SHP77 treated with DMSO at 0.1 percent for 48 hours (cell line): ENCODE data around the gene RBPMS2.
A peak's percentile ranks its signal among the peaks of the same experiment; 100 is the strongest.

Experiments used
- DNase-seq: peaks from one replicate; lab custom pipeline; 2025; lab: John Stamatoyannopoulos, UW

RBPMS2 gene

DNA sequence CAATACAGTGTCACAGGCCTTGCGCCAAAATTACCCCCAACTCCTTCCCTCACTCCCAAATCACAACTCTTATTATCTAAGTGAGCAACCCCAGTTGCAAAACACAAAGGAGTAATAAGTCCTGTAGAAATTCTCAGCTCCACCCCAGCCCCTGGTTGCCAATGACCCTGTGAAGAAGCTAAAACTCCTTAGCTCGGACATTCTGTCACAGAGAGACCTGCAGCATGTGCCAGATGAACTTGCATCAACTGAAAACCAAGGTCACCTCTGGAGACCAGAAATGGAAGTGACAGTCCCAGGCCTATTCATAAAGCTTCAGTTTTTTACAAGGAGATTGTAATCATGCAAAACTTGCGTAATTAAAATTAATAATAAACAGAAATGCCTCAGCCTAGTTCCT, 55.2 kb downstream of the RBPMS2 start:
- DNase-seq = no peak

DNA sequence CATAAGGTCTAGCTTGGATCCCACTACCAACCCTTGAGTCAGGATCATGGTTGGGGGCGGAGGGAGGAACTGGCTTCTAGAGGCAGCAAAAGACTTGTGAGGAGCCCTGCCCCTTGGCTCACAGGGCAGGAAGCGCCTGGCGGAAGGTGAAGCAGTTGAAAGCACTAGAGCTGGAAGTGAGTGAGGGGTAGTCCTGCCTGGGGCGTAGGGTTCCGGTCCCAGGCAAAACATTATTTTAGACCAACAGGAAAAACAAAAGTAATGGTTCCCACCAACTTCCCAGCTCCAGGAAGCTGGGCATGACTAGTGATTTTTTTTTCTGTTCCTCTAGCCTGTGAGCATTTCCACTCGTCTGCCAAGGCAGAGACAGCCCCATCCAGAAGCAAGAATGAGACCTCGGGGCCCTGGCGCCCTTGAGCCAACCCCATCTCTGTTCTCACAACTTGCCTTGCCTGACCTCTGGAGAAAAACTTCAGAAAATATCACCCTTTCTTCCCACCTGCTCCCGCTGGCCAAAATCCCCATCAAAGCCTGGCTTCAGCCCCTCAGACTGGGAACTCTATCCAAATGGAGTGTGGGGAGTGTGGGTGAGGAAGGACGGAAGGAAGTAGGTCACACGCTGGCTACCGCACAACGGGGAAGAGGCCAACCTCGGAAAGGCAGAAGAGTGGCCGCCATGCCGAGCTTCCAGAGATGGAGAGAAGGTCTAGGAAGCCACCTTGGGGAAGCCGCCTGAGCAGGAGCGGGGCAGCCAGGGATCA, 57.5 kb downstream of the RBPMS2 start:
- no peak for DNase-seq

DNA sequence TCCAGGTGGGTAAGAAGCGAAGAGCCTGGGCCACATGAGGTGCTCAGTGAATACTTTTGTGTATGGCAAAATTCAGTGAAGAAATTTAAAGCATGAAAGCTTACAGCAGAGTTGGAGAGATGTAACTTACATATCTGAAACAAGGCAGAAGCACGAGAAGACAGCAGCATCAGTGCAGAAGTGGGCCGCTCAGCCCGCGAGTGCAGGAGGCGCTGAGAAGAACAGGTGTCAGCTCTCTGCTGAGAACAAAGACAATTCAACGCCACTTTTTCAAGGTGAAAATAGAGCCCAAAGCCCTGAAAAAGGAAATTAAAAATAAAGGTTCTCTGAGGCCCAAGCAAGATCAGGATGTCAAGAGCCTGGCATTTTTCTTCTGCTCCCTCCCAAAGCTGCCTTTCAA, 58.3 kb downstream of the RBPMS2 start:
- no peak for DNase-seq

DNA sequence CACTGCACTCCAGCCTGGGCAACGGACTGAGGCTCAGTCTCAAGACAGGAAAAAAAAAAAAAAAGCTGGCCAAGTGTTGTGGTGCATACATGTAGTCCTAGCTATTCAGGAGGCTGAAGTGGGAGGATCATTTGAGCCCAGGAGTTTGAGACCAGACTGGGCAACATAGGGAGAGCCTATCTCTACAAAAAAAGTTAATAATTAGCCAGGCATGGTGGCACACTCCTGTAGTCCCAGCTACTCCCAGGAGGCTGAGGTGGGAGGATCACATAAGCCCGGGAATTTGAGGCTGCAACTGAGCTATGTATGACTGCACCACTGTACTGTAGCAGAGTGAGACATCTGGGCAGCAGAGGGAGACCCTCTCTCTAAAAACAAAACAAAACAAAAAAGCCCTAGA, 58.9 kb downstream of the RBPMS2 start:
- DNase-seq = no peak

DNA sequence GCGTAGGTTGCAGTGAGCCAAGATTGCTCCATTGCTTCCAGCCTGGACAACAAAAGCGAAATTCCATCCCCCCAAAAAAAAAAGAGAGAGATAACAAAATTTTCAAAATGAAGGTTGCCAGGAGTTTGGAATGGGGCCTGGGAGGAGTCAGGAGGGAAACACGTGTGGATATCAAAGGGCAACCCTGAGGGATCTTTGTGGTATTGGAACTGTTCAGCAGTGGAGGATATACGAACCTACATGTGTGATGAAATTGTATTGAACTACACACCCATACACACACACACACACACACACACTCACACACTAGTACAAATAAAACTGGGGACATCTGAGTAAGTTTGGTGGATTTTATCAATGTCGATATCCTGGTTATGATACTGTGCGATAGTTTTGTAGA, 61.8 kb downstream of the RBPMS2 start:
- DNase-seq = no peak

DNA sequence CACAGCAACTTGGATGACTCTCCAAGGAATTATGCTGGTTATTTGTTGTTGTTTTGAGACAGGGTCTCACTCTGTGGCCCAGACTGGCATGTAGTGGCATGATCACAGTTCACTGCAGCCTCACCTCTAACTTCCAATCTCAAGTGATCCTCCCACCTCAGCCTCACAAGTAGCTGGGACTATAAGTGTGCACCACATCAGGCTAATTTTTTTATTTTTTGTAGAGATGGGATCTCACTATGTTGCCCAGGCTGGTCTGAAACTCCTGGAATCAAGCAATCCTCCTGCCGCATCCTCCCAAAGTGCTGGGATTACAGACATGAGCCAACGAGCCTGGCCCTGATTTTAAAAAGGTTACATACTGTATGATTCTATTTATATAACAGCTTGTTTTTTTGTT, 63.0 kb downstream of the RBPMS2 start:
- no peak for DNase-seq

DNA sequence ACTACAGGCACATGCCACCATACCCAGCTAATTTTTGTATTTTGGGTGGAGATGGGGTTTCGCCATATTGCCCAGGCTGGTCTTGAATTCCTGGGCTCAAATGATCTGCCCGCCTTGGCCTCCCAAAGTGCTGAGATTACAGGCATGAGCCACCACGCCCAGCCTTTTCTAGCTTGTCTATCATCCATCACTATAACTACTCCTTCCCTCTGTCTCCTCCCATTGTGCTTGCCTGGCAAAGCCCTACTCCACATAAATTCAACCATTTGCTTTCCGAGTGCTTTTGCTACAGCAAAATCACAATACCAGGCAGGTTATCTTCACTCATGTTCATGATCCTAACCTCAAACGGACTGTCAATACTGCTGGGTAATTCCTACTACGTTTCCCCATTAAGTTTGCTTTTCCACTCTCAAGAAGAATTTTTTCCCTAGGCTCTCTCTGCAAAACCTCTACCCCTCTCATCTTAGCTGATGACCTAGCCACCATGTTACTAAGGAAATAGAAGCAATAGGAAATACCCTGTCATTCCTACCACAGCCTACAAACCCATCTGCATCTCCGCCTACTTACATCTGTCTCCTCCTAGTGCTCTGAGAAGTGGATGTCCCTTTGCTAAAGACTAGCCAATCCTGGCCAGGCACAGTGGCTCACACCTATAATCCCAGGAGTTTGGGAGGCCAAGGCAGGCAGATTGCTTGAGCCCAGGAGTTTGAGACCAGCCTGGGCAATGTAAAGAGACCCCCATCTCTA, 64.5 kb downstream of the RBPMS2 start:
- DNase-seq = no peak

DNA sequence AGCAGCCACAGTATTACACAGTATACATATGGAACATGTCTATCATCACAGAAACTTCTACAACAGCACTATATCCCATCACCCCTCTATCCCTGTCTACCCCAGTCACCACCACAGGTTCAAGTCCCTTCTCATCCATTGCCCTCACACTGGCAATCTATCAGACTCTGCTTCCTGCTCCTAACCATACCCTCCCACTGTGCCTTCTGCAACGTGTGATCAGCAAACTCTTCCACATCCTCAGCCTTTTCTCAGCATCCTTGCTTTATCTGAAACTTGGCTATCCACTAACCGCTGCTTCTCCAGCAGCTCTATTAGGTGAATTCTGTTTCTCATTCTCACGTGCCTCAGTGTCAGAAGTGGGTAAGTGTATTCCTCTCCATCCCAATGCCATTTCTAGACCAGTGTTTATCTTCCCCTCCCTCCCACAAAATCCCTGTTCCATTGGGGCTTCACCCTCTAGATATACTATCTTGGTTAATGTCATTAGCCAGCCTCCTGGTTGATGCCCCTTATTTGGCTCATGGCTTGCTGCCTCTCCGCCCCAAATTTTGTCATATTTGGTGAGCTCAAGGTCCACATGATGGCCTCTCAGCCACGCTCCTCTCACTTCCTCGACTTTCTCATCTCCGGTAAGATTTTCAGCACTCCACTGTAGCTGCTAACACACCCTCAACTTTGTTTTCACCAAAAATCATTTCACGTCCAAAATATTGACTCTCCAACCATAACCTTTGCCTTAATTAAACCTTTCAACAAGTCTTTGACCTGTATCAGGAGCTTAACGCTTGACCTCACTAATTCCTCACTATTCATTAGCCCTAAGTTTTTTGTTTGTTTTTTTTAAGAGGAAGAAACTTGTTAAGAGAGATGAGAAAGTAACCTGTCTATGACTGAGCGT, 69.1 kb downstream of the RBPMS2 start:
- DNase-seq = no peak

DNA sequence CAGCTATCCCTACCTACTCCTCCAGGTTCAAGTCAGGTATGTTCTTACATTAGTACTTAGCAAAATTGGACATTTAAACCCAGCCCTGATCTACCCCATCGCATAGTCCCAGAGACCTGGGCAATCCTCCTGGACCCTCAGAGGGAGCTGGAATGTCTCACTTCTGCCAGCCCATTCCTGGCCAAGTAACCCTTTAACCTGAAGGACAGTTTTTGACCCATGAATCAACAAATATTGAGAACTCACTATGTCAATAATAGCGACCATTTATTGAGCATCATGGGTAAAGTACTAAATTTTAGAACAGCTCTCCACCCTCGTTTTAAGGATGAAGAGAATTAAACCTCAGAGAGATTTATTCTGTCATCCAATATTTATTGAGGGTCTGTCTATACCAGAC, 70.4 kb downstream of the RBPMS2 start:
- DNase-seq = no peak

DNA sequence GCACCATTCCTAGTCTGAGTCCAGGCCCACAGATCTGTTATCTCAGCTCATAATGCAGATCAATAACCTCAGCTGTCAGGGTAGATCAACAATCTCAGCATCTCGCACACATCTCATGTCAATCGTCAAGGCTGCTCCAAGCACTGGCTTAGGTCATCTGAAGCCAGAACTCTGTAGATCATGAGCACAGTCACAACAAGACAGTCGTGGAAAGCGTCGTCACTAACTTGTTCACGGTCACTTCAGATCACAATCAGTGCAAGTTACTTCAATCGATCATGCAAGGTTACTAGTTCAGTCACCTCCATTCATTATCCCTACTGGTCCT, 71.8 kb downstream of the RBPMS2 start:
- no peak for DNase-seq

DNA sequence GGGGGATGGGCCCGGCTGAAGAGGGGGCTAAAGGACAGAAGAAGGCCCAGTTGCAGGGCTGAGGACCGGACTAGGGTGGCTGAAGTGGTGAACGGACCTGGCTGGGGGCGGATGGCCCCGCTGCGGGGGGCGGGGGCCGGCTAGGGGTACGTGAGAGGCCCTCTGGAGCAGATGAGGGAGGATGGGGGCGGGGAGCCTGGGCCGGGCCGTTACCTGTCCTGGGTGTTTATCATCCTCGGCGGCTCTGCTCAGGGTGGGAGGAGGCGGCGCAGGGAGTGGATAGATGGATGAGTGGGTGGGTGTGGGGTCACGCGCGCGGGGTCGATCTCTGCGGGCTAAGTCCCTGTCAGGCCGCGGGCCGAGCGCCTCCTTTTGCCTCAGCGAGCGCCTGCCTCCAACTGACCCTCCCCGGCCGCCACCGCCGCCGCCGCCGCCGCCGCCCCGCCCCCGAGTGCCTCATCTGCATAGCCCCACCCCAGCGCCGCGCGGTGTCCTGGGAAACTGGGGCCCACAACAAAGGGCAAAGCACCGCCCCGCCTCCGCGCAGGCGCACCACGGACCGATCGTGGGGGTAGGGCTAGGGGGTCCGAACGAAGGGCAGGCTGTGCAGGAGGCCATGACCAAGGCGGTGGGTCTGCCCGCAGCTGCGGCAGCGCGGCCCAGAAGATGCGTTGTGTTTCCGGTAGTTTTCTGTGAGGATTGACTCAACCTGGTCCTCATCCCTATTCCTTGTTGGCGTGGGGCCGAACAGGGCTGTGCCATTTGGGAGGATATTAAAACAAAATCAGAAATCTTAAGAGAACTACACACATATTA, 72.4 kb downstream of the RBPMS2 start:
- DNase-seq = peak; percentile 85

DNA sequence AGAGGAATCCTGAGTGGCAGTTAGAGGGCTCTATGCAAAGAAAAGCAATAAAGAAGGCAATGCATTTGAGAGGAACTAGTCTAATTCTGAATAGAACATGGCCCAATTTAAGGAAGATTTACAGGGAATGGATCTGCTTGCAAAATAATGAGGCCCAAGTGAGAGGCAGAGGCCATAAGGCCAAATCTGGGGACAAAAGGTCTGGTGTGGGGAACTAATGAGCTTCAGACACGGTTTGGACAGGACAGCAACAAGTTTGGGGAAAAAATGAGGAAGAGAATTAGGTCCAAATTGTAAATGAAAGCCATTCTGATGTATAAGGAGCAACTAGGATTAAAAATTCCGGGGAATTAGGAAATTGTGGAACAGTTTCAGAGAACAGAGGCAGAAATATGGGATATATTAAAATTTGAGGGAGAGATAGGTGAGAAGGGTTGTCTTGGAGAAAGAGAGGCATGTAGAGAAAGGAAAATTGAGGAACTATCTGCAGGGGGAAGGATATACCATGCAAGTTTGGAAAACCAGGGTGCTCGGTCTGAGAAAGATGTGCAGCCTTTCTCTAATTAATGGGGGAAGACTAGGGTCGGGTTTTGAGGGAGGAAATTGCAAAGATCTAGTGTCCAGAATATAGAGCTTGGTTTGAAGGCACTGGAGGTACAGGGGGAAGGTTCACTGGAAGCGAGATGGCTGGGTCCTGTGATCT, 73.8 kb downstream of the RBPMS2 start:
- DNase-seq = no peak

DNA sequence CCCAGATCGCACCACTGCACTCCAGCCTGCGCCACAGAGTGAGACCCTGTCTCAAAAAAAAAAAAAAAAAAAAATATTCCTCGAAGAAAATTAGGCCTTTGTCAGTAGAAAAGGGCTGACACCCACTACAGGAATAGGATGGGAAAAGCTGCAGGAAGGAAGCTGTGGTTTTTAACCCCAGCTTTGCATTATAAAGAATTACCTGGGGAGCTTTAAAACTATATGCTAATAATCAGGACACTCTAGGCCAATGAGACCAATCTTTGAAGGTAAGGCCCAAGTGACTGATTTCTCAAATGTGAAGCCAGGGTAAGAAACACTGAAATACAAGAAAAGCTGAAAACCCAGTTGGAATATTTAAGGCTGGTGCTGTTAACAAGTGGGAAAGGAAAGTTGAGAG, 74.3 kb downstream of the RBPMS2 start:
- no peak for DNase-seq

DNA sequence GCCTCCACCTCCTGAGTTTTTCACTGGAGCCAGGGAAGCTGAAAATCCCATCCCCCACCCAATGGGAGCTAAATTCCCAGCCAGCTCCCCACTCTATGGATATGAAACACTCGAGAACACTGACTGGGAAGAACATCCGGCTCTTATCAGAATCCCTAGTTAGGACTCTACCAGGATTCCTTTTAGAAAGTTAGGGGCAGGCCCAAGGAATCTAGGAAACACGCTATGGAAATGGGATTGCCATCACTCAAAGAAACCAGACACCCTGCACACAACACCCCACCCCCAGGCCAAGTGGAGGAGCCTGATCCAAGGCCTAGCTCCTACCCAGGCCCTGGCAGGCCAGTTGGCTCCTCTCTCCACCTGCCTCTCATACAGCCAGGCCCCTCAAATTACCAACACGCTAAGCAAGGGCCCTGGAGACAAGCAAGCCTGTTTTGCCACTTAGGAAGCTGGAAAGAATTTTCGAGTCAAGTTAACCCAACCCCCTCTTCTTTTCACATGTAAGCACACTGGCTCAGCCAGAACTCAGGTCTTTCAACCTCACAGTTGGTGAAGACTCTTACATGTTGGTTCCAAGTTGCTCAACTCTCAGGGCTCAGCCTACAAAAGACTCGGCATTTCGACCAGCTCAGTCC, 75.5 kb downstream of the RBPMS2 start:
- no peak for DNase-seq

DNA sequence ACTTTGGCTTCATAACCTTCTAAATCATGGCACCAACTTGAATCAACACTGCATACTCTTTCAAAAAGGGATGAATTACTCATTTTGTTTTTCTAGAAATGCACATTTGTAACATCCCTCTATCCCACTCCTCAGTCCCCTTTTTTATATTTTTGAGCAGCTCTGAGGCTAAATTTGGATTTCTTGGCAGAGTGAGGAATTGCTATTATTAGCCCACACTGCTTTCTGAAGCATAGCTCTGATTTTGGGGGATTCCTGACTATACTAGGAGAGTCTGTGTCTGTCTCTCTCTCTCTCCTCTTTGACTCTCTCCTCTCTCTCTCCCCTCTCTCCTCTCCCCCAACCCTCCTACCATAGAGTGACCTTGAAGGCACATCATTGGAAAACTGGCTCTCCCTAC, 76.6 kb downstream of the RBPMS2 start:
- no peak for DNase-seq

DNA sequence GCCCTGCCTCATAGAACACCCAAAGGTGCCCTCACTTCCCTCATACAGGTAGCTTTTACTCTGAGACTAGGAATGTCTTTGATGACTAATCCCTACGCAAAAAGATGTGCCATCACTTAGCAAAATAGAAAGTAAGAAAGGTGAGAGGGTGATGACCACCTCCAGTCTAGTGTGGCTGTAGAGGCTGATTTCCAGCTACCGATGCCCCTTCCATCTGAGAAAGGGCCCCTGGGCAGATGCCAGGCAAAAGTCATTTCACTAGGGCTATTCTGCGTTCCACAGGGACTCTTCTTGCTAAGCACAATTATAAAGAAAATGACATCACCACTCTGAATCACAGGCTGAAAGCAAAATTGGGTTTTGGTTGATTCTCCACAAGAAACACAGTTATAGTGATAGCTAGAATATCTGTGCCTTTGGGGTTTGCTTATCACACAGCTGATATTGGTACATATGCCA, 77.4 kb downstream of the RBPMS2 start:
- no peak for DNase-seq

DNA sequence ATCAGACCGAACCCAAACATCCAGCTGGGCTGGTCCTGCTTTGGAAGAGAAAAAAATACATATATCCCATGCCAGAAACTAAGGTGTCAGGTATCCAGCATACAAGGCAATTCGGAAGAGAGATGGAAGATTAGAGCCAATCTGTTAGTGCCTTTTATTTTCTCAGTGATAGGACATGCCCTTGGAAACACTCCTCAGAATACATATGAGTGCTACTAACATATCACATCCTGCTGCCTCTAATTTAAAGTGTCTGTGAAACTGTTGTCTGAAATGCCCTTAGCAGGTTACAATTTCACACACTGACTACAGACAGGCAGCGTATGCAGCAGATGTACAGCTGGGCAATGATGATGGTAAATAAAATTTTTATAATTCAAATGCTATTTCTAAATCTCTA, 78.9 kb downstream of the RBPMS2 start:
- DNase-seq = no peak

DNA sequence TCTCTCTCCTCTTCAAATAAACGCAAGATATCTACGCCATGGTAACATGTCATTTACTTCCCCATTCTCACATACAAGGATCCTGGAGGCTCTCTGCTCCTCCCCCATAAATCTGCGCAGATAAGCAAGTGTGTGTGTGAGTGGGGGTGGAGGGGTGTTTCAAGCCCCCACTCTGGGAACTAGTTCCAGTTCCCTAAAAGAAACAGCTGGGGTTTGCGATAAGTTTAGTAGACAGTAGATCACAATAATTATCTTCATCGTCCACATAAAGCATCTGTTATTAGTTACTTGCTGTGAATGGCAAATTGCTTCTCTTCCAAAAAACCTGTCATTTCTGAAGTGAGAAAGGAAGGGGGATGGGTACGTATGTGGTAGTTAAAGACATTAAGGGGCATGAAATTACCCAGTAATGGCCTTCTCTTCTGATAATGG, 79.8 kb downstream of the RBPMS2 start:
- no peak for DNase-seq

DNA sequence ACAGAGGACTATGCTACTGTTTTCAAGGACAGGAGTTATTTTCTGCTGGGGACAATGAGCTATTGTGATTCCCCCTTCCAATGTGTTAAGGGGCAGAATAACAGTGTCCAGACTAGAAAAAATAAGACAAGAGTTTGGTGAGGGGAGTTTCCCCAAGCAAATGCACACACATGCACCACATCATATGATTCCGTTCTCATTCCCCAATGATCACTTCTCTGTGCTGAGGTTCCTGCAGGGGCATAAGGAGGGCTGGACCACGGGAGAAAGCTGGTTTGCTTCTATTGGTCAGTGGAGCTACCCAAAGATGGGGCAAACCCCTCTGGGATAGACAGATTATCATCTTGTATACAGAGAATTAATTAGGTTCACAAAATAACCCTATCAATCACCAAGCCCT, 80.6 kb downstream of the RBPMS2 start:
- no peak for DNase-seq

DNA sequence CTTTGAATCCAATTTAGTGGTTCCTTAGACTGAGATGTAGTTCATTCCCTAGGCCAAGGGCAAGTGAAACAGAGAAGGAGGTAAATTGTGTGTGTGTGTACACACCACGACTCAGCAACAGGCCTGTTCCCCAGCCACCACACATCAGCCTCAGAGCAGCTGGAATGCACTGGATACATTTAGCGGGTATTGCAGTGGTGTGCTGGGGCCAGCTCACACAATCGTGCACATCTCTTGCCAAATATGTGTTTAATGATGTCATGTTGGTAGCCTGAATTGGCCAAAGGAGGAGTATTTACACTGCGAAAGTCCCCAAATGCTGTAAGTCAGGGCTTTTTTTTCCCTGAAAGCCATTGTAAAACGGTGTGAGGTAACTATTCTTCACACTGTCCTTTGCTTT, 82.3 kb downstream of the RBPMS2 start:
- DNase-seq = no peak
